Ectodermal cell (in vitro differentiated cells): ENCODE results near the gene FAM193A.
"Not testable (repeated sequence)": the region's sequence is repeated elsewhere in the genome, so short reads cannot be mapped to it uniquely, and the experiment has no call there.

Experiments used
- H3K27ac ChIP-seq: 2 replicates; pipeline ENCODE4 v1.7.0; 2013; ENCODE audit warnings: mild to moderate bottlenecking, low read depth, low read length; ENCODE audit not compliant: insufficient read depth, poor library complexity, severe bottlenecking
- H3K27me3 ChIP-seq: 2 replicates; pipeline ENCODE4 v1.7.0; 2013; ENCODE audit warnings: mild to moderate bottlenecking, low read length; ENCODE audit not compliant: insufficient read depth, control insufficient read depth, poor library complexity, severe bottlenecking
- H3K36me3 ChIP-seq: one replicate; pipeline ENCODE4 v1.7.0; 2013; ENCODE audit warnings: low read length; ENCODE audit not compliant: control insufficient read depth, insufficient read depth
- H3K4me1 ChIP-seq: one replicate; pipeline ENCODE4 v1.7.0; 2013; ENCODE audit warnings: low read length; ENCODE audit not compliant: control insufficient read depth, insufficient read depth
- H3K4me3 ChIP-seq: 2 replicates; pipeline ENCODE4 v1.7.0; 2013; ENCODE audit warnings: low read depth, low read length, control low read depth; ENCODE audit not compliant: insufficient read depth
- H3K9me3 ChIP-seq: 2 replicates; pipeline ENCODE4 v1.7.0; 2013; ENCODE audit warnings: mild to moderate bottlenecking, low read length, moderate library complexity; ENCODE audit not compliant: control insufficient read depth
- WGBS, 2 experiments: methylation state at CpG; one replicate each; pipeline ENCODE4 v1.1.7; 2013; ENCODE audit warnings: missing lambda C conversion rate in 2 of 2; 5-methylcytosine and 5-hydroxymethylcytosine counted together

FAM193A gene

GRCh38 chr4:2763511-2763967, 227.1 kb downstream of the FAM193A start:
- Histone ChIP-seq H3K9me3 (no peaks in the 10 kb centered on the region), H3K4me3 (no peak overlapping the region), H3K4me1 (no peaks in the 10 kb centered on the region), H3K27me3 (no peaks in the 10 kb centered on the region), H3K27ac (no peak overlapping the region), H3K36me3 (no peaks in the 10 kb centered on the region)
- WGBS, 2 experiments: 94 to 95% methylated on average over 23 of the region's 23 CpGs

- H3K27me3 ChIP-seq: no peaks in the 10 kb centered on the region
- no peaks in the 10 kb centered on the region for H3K4me1 ChIP-seq
- no peaks in the 10 kb centered on the region for H3K36me3 ChIP-seq
- no peak overlapping the region for H3K4me3 ChIP-seq
- no peaks in the 10 kb centered on the region for H3K9me3 ChIP-seq
- WGBS, 2 experiments: 89 to 91% methylated on average over 12 of the region's 12 CpGs
- H3K27ac ChIP-seq: no peak overlapping the region
These were observed 229.5 kb downstream of the FAM193A start for GRCh38 chr4:2765832-2766526.

- 92 to 93% methylated on average over 5 of the region's 5 CpGs for WGBS, 2 experiments
- Histone ChIP-seq H3K9me3 (no peaks in the 10 kb centered on the region), H3K4me3 (no peak overlapping the region), H3K4me1 (no peaks in the 10 kb centered on the region), H3K27me3 (no peaks in the 10 kb centered on the region), H3K27ac (no peak overlapping the region), H3K36me3 (no peaks in the 10 kb centered on the region)
These were observed 230.7 kb downstream of the FAM193A start for GRCh38 chr4:2767046-2767704.

- Histone ChIP-seq H3K27ac (no peak overlapping the region), H3K9me3 (no peaks in the 10 kb centered on the region), H3K36me3 (no peaks in the 10 kb centered on the region), H3K27me3 (no peaks in the 10 kb centered on the region), H3K4me3 (no peak overlapping the region), H3K4me1 (no peaks in the 10 kb centered on the region)
- 63 to 69% methylated on average over 11 of the region's 11 CpGs for WGBS, 2 experiments
These were observed 231.2 kb downstream of the FAM193A start for GRCh38 chr4:2767705-2768074.

- H3K27me3 ChIP-seq: no peaks in the 10 kb centered on the region
- H3K9me3 ChIP-seq: no peaks in the 10 kb centered on the region
- H3K4me1 ChIP-seq: no peaks in the 10 kb centered on the region
- H3K36me3 ChIP-seq: no peaks in the 10 kb centered on the region
- no peak overlapping the region for H3K27ac ChIP-seq
- 89% methylated on average over 9 of the region's 9 CpGs for WGBS, 2 experiments
- no peak overlapping the region for H3K4me3 ChIP-seq
These were observed 231.7 kb downstream of the FAM193A start for GRCh38 chr4:2768124-2768523.

GRCh38 chr4:2768921-2769336, 232.5 kb downstream of the FAM193A start:
- Histone ChIP-seq H3K4me3 (no peak overlapping the region), H3K27me3 (no peaks in the 10 kb centered on the region), H3K36me3 (no peaks in the 10 kb centered on the region), H3K9me3 (no peaks in the 10 kb centered on the region), H3K27ac (no peak overlapping the region), H3K4me1 (no peaks in the 10 kb centered on the region)
- WGBS, 2 experiments: 73% methylated on average over 14 to 15 of the region's 15 CpGs

GRCh38 chr4:2771264-2771663, 234.8 kb downstream of the FAM193A start:
- H3K27ac ChIP-seq: no peak overlapping the region
- H3K27me3 ChIP-seq: no peaks in the 10 kb centered on the region
- WGBS, 2 experiments: 92 to 95% methylated on average over 3 of the region's 3 CpGs
- H3K4me3 ChIP-seq: no peak overlapping the region
- H3K36me3 ChIP-seq: no peaks in the 10 kb centered on the region
- H3K9me3 ChIP-seq: no peaks in the 10 kb centered on the region
- H3K4me1 ChIP-seq: no peaks in the 10 kb centered on the region

GRCh38 chr4:2780643-2781042, 244.2 kb downstream of the FAM193A start:
- 77 to 78% methylated on average over 5 of the region's 5 CpGs for WGBS, 2 experiments
- not testable (repeated sequence) for H3K9me3 ChIP-seq

GRCh38 chr4:2781911-2782310, 245.5 kb downstream of the FAM193A start:
- H3K27me3 ChIP-seq: no peaks in the 10 kb centered on the region
- no peaks in the 10 kb centered on the region for H3K9me3 ChIP-seq
- no peak overlapping the region for H3K27ac ChIP-seq
- WGBS, 2 experiments: 93 to 94% methylated on average over 10 of the region's 10 CpGs
- H3K4me1 ChIP-seq: no peaks in the 10 kb centered on the region
- no peak overlapping the region for H3K4me3 ChIP-seq
- no peaks in the 10 kb centered on the region for H3K36me3 ChIP-seq

More at GRCh38 chr4:2780643-2781042, 244.2 kb downstream of the FAM193A start:
- not testable (repeated sequence) for H3K4me1 ChIP-seq, H3K36me3 ChIP-seq, H3K4me3 ChIP-seq, H3K27ac ChIP-seq, H3K27me3 ChIP-seq
